Jurkat, Clone E6-1 (cell line): ENCODE measurements around the gene SHC2.
"Not testable (repeated sequence)": the region's sequence is repeated elsewhere in the genome, so short reads cannot be mapped to it uniquely, and the experiment has no call there.

Source experiments
- DNase-seq: peaks from one replicate; pipeline ENCODE4 v3.0.0-alpha.2; 2011; ENCODE audit warnings: low read depth, low spot score
- H3K4me3 ChIP-seq: 2 replicates; pipeline ENCODE4 v1.5.1; 2011; ENCODE audit warnings: mild to moderate bottlenecking, low read length, control low read depth, moderate library complexity

SHC2 gene

GRCh38 chr19:412356-413355, 48.2 kb downstream of the SHC2 start:
- no peak for DNase-seq
- no peak overlapping the region for H3K4me3 ChIP-seq

DNA sequence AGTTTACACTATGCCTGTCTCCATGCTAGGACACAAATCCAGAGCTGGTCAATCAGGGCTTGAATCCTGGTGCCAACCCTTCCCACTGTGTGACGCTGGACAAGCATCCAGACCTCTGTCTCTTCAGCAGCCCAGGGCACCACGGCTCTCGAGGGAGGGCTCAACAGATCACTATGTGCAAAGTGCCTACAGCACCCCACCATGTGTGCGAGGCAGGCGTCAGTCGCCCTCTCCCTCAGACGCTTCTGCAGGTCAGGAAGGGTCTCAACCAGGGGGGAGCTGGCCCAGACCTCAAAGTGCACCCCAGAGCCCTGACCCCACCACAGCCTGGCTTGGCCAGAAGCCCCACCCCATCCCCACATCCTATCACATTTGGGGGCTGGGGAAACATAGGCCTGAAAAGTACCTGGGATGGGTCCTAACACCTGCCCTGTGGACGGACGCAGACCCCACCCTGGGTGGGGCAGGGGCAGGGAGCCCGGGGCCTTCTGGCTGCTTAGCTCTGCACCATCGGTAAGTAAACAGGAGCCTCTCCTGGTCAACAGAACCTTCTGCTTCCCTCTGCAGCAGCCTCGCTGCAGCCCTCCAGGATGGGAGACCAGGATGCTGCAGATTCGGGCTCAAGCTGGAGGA, 49.0 kb downstream of the SHC2 start:
- H3K4me3 ChIP-seq = no peak overlapping the region
- DNase-seq = no peak

GRCh38 chr19:411121-411722, 49.6 kb downstream of the SHC2 start:
- DNase-seq, H3K4me3 ChIP-seq: not testable (repeated sequence)

- no peak overlapping the region for H3K4me3 ChIP-seq
- DNase-seq = no peak
Measured at GRCh38 chr19:410243-410781, 50.5 kb downstream of the SHC2 start.

DNA sequence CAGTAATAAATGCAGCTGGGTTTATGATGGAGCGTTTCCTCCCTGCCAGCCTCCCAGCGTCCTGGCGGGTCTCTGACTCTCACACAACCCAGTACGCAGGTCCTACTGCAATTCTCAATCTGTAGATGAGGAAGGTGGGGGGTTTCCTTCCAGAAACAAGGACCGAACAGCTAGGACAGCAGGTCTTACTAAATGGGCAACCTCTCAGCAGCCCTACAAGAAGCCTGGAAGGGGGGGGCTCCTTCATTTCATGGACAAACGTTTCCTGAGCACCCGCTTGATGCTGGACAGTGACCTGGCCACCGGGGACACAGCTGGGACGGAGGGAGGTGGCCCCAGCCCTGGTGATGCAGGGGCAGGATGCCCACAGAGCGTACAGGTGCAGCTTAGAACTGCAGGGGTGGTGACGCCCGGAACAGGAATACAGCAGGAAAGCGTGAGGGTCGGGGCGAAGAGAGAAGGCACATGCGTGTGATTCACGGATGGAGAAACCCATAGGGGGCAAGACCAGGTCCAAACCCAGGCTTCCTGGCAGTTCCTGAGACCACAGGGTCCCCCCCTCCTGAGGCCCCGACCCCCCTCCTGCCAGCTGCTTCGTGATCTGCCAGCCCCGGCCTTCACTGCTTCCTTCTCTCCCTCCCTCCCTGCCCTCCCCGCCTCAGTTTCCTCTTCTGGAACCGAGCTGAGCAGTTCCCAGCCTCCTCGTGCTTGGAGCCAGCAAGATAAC, 51.2 kb downstream of the SHC2 start:
- DNase-seq = peak; percentile 21

DNA sequence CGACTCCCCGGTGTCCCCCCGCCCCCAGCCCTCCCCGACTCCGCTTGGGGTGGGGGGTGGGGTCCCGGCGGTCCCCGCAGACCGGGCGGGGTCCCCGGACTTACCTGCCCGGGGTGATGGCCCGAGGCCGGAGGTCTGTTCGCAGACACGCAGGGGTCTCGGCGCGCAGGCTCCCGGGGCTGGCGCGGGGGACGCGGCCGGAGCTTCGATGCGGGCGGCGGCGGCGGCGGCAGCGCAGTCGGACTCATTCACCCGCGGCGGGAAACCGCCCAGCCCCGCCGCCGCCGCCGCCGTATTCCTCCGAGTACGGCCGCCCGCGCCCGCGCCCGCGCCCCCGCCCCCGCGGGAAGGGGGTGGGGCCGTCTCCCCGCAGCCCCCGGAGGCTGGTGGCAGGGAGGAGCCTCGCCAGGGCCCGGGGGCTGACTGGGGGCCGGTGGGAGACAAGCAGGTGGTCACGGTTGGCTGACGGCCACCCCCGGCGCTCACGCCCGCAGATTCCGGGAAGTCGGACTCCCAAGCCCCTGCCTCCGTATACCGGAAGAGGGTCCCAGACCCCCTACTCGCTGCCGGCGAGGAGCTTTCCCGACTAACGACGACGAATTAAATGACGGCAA, 51.8 kb downstream of the SHC2 start, which contains the start of gene C2CD4C:
C2CD4C (minus strand) TSS at position 246 of the 614 bp plus-strand sequence. CDS start 786 bp downstream, outside the sequence.
- no peak for DNase-seq
- peak within 1 kb of the TSS; percentile 53 for H3K4me3 ChIP-seq

More for the DNA sequence above, 51.2 kb downstream of the SHC2 start:
- H3K4me3 ChIP-seq = peak overlapping the region; percentile 53

DNA sequence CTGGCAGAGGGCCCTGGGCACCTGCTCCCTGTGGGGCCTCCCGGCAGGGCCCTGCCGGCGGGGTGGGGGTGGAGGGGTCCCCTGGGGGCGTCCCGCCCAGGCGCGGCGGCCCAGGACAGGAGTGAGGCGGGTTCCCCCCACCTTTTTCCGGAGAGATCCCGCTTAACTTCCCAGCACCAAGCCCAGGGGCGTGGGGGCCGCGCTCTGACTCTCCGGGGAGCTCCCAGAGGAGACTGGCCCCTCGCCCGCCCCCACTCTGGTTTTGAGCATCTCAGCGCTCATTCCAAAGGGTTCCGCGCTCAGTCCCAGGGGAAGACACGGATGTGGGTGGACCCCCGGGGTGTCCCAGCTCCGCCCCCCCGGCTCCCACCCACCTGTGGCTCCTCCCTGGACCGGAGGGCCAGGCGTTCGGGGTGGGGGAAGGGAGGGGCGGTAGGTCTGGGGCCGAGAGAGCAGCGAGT, 52.4 kb downstream of the SHC2 start:
- DNase-seq = no peak
- peak overlapping the region; percentile 31 for H3K4me3 ChIP-seq

- H3K4me3 ChIP-seq = no peak overlapping the region
- no peak for DNase-seq
Measured at GRCh38 chr19:407511-408440, 53.1 kb downstream of the SHC2 start.

DNA sequence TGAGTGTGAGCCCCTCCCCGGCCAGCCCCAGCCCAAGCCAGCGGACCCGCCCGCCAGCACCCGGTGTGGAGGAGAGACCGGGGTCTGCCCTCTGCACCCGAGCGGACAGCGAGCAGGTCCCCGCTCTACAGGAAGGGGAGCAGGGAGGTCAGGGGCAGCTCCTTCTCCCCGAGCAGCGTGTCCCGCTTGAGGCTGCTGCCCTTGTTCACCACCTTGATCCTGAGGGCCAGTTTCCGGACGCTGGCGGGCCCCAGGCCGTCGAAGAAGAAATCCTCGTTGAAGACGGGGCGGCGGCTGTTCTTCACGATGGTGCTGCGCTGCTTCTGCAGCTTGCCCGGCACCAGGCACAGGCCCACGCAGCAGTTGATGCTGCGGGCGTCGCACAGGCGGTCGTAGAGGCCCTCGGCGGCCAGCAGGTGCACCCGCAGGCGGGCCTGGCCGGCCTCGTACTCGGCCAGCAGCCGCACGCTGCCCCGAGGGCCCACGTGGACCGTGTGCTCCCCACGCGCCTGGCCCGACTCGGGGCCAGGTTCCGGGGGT, 53.8 kb downstream of the SHC2 start:
- DNase-seq = no peak
- H3K4me3 ChIP-seq = no peak overlapping the region

- no peak for DNase-seq
- H3K4me3 ChIP-seq = no peak overlapping the region
Measured at GRCh38 chr19:406135-406781, 54.6 kb downstream of the SHC2 start.

- H3K4me3 ChIP-seq = no peak overlapping the region
Measured at GRCh38 chr19:405121-405965, 55.5 kb downstream of the SHC2 start.

DNA sequence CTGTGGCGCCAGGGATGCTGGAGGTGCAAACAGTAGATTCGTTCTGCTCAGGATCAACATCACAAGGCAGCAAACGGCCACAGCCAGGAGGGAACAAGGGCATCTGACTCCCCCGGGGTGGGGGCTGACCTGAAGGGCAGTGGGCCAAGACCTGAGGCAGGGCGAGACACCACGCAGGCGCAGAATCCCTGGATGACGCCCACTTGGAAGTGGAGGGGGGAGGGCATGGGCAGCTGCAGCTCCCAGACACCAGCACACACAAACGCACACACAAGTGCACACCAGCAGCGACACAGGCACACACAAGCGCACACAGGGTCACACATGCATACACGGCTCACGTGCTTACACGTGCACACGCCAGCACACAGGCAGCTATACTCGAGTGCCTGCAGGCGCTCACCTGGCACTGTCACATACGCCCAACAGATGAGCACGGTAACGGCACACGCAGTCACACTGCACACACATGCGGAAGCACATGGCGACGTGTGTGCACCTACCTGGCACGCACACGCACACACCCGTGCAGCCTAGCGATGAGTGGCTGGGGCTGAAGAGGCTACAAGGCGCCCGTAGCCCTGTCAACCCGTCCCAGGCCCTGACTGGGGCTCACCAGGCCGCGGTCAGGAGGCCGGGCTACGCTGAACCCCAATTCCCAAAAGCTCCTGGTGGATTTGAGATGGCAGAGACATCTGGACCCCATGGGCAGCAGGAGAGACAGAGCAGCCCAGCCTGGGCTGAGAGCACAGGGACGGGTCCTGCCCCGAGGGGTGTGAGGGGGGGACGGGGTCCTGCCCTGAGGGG, 57.4 kb downstream of the SHC2 start:
- no peak overlapping the region for H3K4me3 ChIP-seq
- DNase-seq = no peak

More at GRCh38 chr19:405121-405965, 55.5 kb downstream of the SHC2 start:
- DNase-seq = no peak

- DNase-seq = no peak
- H3K4me3 ChIP-seq = no peak overlapping the region
Measured at GRCh38 chr19:402786-403185, 58.0 kb downstream of the SHC2 start.

DNA sequence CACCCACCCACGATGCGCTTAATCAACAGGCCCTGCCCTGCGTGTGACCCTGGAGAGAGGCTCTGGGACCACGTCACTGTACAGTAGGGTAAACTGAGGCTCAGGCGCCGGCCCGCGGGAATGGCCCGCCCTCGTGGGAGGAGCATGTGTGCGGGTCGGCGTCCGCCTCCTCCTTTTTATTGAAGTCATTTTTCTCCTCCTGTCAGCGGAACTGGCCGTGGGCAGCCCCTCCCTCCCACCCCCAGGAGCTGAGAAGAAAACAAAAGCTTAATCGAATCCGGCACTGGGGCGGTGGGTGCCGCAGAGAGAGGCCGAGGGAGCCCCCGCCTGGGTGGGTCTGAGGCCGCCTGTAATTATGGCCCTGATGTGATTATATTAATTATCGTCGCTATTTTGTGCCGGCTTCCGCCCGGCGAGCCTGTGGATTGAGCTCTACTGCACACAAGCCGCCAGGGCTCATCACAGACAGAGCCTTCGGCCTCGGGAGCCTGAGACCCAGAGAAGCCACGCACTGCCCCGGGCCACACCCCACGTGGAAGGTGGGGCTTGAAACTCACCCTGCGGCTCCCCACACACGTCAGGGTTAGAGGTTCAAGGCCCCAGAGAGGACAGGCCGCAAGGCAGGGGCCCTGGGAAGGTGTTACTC, 58.8 kb downstream of the SHC2 start:
- no peak overlapping the region for H3K4me3 ChIP-seq
- DNase-seq = no peak
